HepG2 (cell line): ENCODE results near the gene BSN.

Experiments used
- AFF4 ChIP-seq: sonication (generic); formaldehyde crosslinking; IDR thresholded peaks from 2 replicates; pipeline ENCODE4 v1.4.0; 2020; ENCODE audit warnings: missing genetic modification reagents
- BHLHE40 ChIP-seq: IDR thresholded peaks from 2 replicates; pipeline ENCODE4 v1.6.1; 2011; ENCODE audit warnings: low read length, improper control_type of control experiment
- ELF1 ChIP-seq: sonication (generic); formaldehyde crosslinking; IDR thresholded peaks from 2 replicates; pipeline ENCODE4 v1.4.0; 2020; ENCODE audit warnings: missing genetic modification reagents
- EZH2 ChIP-seq: conservative IDR thresholded peaks from 2 replicates; pipeline ENCODE4 v1.6.1; 2012; ENCODE audit warnings: mild to moderate bottlenecking, low read depth, low read length, moderate library complexity
- GATAD2A ChIP-seq: IDR thresholded peaks from 2 replicates; pipeline ENCODE4 v1.6.1; 2016
- KDM3A ChIP-seq: IDR thresholded peaks from 2 replicates; pipeline ENCODE4 v1.6.1; 2018; ENCODE audit warnings: low read depth, missing compliant biosample characterization
- MAZ ChIP-seq, 2 experiments: sonication (generic) in 1 of 2; formaldehyde crosslinking in 1 of 2; IDR thresholded peaks; 2 replicates each; pipeline versions ENCODE4 v1.5.0 to v1.6.1; 2012 to 2020; ENCODE audit warnings: low read depth in 2 of 2, mild to moderate bottlenecking in 2 of 2, borderline replicate concordance in 1 of 2, improper control_type of control experiment in 1 of 2, low read length in 1 of 2, missing genetic modification reagents in 1 of 2, moderate library complexity in 1 of 2
- POGK ChIP-seq: sonication (generic); formaldehyde crosslinking; conservative IDR thresholded peaks from 2 replicates; pipeline ENCODE4 v1.8.0; 2022; ENCODE audit warnings: mild to moderate bottlenecking, moderate library complexity, missing genetic modification reagents
- POLR2A ChIP-seq, 2 experiments: IDR thresholded peaks; 2 replicates each; pipeline ENCODE4 v1.6.1; 2011; ENCODE audit warnings: low read depth in 2 of 2, low read length in 2 of 2, mild to moderate bottlenecking in 1 of 2, moderate library complexity in 1 of 2; ENCODE audit not compliant: insufficient read depth in 1 of 2
- ZNF207 ChIP-seq: fragments of 450-650 bp; IDR thresholded peaks from 2 replicates; pipeline ENCODE4 v1.6.1; 2016; ENCODE audit warnings: antibody characterized with exemption, borderline replicate concordance
- ZNF432 ChIP-seq: sonication (generic); formaldehyde crosslinking; IDR thresholded peaks from 2 replicates; pipeline ENCODE4 v1.5.0; 2020; ENCODE audit warnings: missing genetic modification reagents, mild to moderate bottlenecking, borderline replicate concordance
- ZNF563 ChIP-seq: sonication (generic); formaldehyde crosslinking; IDR thresholded peaks from 2 replicates; pipeline ENCODE4 v1.8.0; 2022; ENCODE audit warnings: mild to moderate bottlenecking, moderate library complexity, missing genetic modification reagents
- ZNF768 ChIP-seq: sonication (generic); formaldehyde crosslinking; IDR thresholded peaks from 2 replicates; pipeline ENCODE4 v1.4.0; 2020; ENCODE audit warnings: missing genetic modification reagents
- TF ChIP-seq, protein P1 (sequence below): sonication (generic); formaldehyde crosslinking; IDR thresholded peaks from 2 replicates; pipeline ENCODE4 v1.5.0; 2020; ENCODE audit warnings: mild to moderate bottlenecking, missing genetic modification reagents, moderate library complexity

DNA sequence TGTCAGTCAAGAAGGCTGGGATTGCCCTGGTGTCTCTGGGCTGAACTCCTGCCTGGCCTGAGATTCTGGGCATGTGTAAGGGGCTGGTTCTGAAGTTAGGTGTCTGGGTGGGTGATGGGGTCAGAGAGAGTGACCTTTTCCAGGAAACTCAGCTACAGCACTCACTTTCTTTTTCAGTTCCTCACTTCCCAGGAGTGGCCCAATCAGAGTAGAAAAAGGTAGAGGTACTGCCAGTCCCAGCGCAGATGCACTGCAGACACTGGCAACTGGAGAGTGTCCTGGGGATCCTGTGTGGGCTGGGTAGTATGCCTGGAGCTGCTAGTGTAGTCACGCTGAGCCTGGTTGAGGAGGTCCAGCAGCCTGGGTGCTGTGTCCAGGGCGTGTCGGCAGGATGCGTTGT, 73.4 kb downstream of the BSN start:
- TF ChIP-seq, protein P1, sequence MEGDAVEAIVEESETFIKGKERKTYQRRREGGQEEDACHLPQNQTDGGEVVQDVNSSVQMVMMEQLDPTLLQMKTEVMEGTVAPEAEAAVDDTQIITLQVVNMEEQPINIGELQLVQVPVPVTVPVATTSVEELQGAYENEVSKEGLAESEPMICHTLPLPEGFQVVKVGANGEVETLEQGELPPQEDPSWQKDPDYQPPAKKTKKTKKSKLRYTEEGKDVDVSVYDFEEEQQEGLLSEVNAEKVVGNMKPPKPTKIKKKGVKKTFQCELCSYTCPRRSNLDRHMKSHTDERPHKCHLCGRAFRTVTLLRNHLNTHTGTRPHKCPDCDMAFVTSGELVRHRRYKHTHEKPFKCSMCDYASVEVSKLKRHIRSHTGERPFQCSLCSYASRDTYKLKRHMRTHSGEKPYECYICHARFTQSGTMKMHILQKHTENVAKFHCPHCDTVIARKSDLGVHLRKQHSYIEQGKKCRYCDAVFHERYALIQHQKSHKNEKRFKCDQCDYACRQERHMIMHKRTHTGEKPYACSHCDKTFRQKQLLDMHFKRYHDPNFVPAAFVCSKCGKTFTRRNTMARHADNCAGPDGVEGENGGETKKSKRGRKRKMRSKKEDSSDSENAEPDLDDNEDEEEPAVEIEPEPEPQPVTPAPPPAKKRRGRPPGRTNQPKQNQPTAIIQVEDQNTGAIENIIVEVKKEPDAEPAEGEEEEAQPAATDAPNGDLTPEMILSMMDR (CRISPR knock-in tag), result no peak
- TF ChIP-seq POGK (CRISPR knock-in tag), result no peak
- TF ChIP-seq GATAD2A, result no peak
- no peak for TF ChIP-seq AFF4 (CRISPR knock-in tag)
- TF ChIP-seq ZNF207, result no peak
- no peak for TF ChIP-seq MAZ (IDR thresholded peaks at IDR 0.05; ENCODE audit: borderline replicate concordance, low read depth, low read length)
- no peak for TF ChIP-seq MAZ (CRISPR knock-in tag; IDR thresholded peaks at IDR 0.05; ENCODE audit: low read depth)
- TF ChIP-seq ZNF768 (CRISPR knock-in tag), result no peak
- TF ChIP-seq BHLHE40, result no peak
- TF ChIP-seq ZNF432, result no peak
- no peak for TF ChIP-seq ZNF563 (CRISPR knock-in tag)
- no peak for TF ChIP-seq EZH2
- TF ChIP-seq ELF1 (CRISPR knock-in tag), result no peak
- TF ChIP-seq KDM3A (CRISPR knock-in tag), result no peak
- TF ChIP-seq POLR2A (IDR thresholded peaks at IDR 0.05; ENCODE audit: insufficient read depth in 1 of 2, low read depth in 2 of 2, low read length in 2 of 2), result no peak
